Aorta (tissue), 5 donors: Measurements from ENCODE around the gene POLE. TPM values are rescaled to one million over a fixed set of nuclear protein-coding genes. Genes with fewer than 3 reads are reported as not detected.

Experiments used
- ATAC-seq: fragments of 200-7000 bp; cut with Tn5 transposase; one replicate; pipeline ENCODE4 v1.9.1; 2022; ENCODE audit warnings: moderate library complexity; ENCODE audit not compliant: low FRiP score
- DNase-seq, 2 donors: peaks; one replicate each; pipeline ENCODE4 v3.0.0-alpha.2; 2020
- H3K27ac ChIP-seq, 2 donors: one replicate each; pipeline ENCODE4 v1.5.1; 2013; ENCODE audit warnings: low read length in 2 of 2, mild to moderate bottlenecking in 2 of 2, moderate library complexity in 2 of 2, control low read depth in 1 of 2, inconsistent platforms in 1 of 2, low read depth in 1 of 2
- H3K27me3 ChIP-seq, 2 donors: one replicate each; pipeline ENCODE4 v1.6.1; 2013; ENCODE audit warnings: control low read depth in 1 of 2, low read length in 1 of 2, mild to moderate bottlenecking in 1 of 2, moderate library complexity in 1 of 2; ENCODE audit not compliant: insufficient read depth in 2 of 2, control insufficient read depth in 1 of 2
- H3K36me3 ChIP-seq, 2 donors: one replicate each; pipeline ENCODE4 v1.6.1; 2013; ENCODE audit warnings: control low read depth in 1 of 2, low read length in 1 of 2, mild to moderate bottlenecking in 1 of 2; ENCODE audit not compliant: insufficient read depth in 2 of 2, control insufficient read depth in 1 of 2
- H3K4me1 ChIP-seq, 2 donors: one replicate each; pipeline ENCODE4 v1.6.1; 2013; ENCODE audit warnings: low read length in 2 of 2, control low read depth in 1 of 2, mild to moderate bottlenecking in 1 of 2, moderate library complexity in 1 of 2; ENCODE audit not compliant: insufficient read depth in 2 of 2, control insufficient read depth in 1 of 2
- H3K4me3 ChIP-seq, 2 donors: one replicate each; pipeline ENCODE4 v1.5.1; 2013; ENCODE audit warnings: low read length in 2 of 2, control low read depth in 1 of 2, mild to moderate bottlenecking in 1 of 2
- H3K9me3 ChIP-seq: one replicate; pipeline ENCODE4 v1.6.1; 2013; ENCODE audit warnings: mild to moderate bottlenecking, low read length; ENCODE audit not compliant: control insufficient read depth
- WGBS, 2 donors: extraction: QIAGEN DNeasy Blood & Tissue Kit; methylation state at CpG; one replicate each; pipeline ENCODE4 v1.1.7; 2013; 5-methylcytosine and 5-hydroxymethylcytosine counted together
- intact Hi-C, 2 donors: fragments of 100-400 bp; cut with DNase I; formaldehyde crosslinking; loops; one replicate each; pipeline versions ENCODE4 v1.14.2 to v1.15.0; 2022
- polyA plus RNA-seq, 2 donors: library from polyadenylated mRNA; stranded (reverse); fragments of 200-250 nt; gene quantifications; one replicate each; pipeline ENCODE4 v1.2.3, GENCODE V29; 2013
- total RNA-seq, 2 donors: library from RNA; stranded (reverse); fragmentation: NEBNext Ultra II Directional; extraction: Animal tissue kit (Norgen Biotek cat#: 25700); gene quantifications; one replicate each; pipeline ENCODE4 v1.2.1, GENCODE V29; 2021
- donor health status: healthy with polysubstance abuse.
- donor health status: Bipolar disorder and iron deficiency.
- donor health status: DM: no; HTN: no; CAD: no.
- donor health status: DM: no; HTN: no; CAD: no.
- donor health status: DM: yes; HTN: yes; CAD: no.

POLE gene
- total and polyA plus RNA-seq, 4 donors, result 7.5 to 46.8 (median 37.2) TPM

DNA sequence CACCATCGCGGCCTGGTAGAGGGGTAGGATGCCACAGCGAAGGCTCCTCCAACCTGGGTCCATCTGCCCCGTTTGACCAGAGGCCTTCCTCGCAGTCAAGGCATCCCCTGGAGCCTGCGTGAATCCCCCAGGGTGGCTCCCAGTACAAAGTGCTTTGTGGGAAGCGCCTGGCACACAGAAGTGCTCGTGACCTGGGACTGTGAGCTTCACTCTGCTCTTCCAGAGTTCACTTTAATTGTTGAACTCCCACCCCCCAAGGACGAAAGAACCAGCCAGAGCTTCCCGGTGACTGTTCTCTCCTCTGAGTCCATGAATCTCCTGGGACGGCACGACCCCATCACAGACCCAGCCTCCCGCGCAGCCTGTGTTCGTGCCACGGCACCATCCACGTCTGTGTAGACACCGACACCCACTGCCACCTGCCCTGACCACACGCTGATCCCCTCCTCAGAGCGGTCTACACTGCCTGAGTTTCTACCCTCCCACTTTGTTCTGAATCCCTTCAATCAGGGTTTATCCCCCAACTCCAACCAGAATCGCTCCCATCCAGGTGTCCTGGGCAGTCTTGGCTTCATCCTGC lies 52.6 kb downstream of the POLE start:
- peak in 1 of 2 donors; percentile 65 for DNase-seq
- Histone ChIP-seq H3K27me3 (no peaks in the 10 kb centered on the region), H3K4me3 (no peak overlapping the region), H3K36me3 (peaks cover 0 to 14% of the 10 kb centered on the region in 2 donors), H3K4me1 (no peaks in the 10 kb centered on the region), H3K9me3 (no peaks in the 10 kb centered on the region), H3K27ac (no peak overlapping the region)
- WGBS, 2 donors, result 91 to 95% methylated on average over 21 of the region's 21 CpGs
- ATAC-seq, result no peak
- intact Hi-C loops, result no loop called here

DNA sequence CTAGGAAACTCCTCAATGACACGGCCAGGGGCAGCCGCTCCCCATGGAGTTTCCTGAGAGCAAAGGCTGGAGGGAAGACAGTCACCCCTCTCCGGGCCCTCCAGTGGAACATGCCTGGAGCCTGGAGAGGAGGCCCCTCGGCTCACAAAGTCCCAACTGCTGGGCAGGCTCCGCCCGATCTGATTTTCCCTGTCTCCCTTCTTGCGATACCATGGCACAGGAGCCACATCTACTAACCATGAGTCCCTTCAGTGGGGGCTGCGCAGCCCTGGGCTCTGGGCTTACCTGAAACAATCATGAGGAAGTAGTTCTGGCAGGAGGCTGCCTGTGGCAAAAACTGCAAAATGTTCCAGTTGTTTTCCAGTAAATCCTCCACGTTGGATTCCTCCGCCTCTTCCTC lies 53.2 kb downstream of the POLE start:
- DNase-seq (no peak), ATAC-seq (no peak)
- intact Hi-C loops, result no loop called here
- H3K9me3 ChIP-seq, result no peaks in the 10 kb centered on the region
- no peaks in the 10 kb centered on the region for H3K4me1 ChIP-seq
- H3K27me3 ChIP-seq, result no peaks in the 10 kb centered on the region
- 88 to 92% methylated on average over 10 of the region's 10 CpGs for WGBS, 2 donors
- peaks cover 0 to 14% of the 10 kb centered on the region in 2 donors for H3K36me3 ChIP-seq
- no peak overlapping the region for H3K27ac ChIP-seq
- H3K4me3 ChIP-seq, result no peak overlapping the region

DNA sequence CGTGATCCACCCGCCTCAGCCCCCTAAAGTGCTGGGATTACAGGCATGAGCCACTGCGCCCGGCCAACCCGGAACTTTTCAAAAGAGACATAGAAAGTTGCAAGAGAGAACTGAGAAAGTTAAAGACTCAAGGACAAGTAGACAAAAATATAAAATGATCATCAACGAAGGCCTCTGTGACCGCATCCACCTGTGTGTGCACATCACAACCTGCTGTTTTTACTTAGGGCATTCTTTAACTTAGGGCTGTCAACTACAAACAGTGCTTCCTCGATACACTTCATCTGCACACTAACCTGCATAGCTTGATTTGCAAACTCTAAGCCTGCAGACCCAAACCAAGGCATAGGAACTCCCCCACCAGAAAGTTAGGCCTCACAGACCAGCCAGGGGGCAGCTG lies 53.7 kb downstream of the POLE start:
- Histone ChIP-seq H3K27me3 (no peaks in the 10 kb centered on the region), H3K27ac (no peak overlapping the region), H3K9me3 (no peaks in the 10 kb centered on the region), H3K4me3 (no peak overlapping the region), H3K36me3 (peaks cover 0 to 11% of the 10 kb centered on the region in 2 donors), H3K4me1 (no peaks in the 10 kb centered on the region)
- ATAC-seq, result no peak
- 91 to 96% methylated on average over 8 of the region's 8 CpGs for WGBS, 2 donors
- intact Hi-C loops, result no loop called here
- DNase-seq, result no peak

DNA sequence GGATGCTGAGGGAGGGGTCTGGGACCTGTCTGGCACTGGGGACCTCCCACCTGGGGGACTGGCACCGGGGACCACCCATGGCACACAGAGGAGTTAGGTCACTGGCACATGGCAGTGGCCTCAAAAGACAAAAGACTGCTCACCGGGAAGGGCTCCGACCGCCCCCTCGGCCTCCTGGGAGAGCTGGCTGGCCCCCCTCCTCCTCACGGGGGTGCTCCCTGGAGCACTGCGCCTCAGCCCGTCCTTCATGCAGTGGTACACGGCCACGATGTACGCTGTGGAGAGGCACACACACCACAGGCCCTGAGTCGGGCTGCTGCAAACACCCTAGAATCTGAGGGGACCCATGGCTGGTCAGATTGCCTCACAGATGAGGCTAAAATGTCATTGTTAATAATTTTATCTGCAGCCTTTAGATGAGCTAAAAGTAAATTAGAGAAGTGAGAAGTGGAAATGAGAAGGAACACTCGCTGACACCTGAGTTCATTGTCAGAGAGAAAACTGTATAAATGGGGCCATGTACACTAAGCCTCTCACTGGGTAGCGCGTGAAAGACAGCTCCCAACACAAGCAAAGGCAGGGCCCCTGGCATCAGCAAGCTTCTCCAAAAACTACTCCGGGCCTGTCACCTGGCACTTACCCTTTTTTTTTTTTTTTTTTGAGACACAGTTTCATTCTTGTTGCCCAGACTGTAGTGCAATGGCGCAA lies 54.5 kb downstream of the POLE start:
- no peak for ATAC-seq
- peaks cover 0 to 9% of the 10 kb centered on the region in 2 donors for H3K36me3 ChIP-seq
- H3K27me3 ChIP-seq, result no peaks in the 10 kb centered on the region
- peak in 1 of 2 donors; percentile 51 for DNase-seq
- H3K9me3 ChIP-seq, result no peaks in the 10 kb centered on the region
- 87 to 93% methylated on average over 17 of the region's 17 CpGs for WGBS, 2 donors
- no peak overlapping the region for H3K4me3 ChIP-seq
- no peaks in the 10 kb centered on the region for H3K4me1 ChIP-seq
- no peak overlapping the region for H3K27ac ChIP-seq
- intact Hi-C loops, result no loop called here

DNA sequence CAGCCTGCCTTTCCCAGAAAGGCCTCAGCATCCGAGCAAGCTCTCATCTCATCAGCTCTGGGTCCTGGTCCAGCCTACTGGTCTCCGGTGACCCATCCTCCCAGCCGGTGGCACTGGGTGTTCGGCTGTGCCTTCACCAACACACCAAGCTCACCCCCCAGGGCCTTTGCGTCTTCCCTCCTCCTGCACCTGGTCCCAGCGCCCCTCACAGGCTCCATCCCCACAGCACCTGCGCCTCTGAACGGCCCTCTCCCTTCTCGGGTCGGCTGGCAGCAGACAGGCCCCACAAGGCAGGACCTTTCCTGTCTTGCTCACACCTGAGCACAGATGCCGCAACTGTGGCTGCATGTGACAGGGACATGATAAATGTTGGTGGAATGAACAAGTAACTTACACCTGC lies 55.5 kb downstream of the POLE start:
- WGBS, 2 donors, result 93 to 97% methylated on average over 11 of the region's 11 CpGs
- peak in 1 of 2 donors; percentile 44 for DNase-seq
- Histone ChIP-seq H3K36me3 (peaks cover 0 to 8% of the 10 kb centered on the region in 2 donors), H3K4me3 (no peak overlapping the region), H3K27me3 (no peaks in the 10 kb centered on the region), H3K9me3 (no peaks in the 10 kb centered on the region), H3K4me1 (no peaks in the 10 kb centered on the region), H3K27ac (no peak overlapping the region)
- intact Hi-C loops, result no loop called here
- no peak for ATAC-seq

DNA sequence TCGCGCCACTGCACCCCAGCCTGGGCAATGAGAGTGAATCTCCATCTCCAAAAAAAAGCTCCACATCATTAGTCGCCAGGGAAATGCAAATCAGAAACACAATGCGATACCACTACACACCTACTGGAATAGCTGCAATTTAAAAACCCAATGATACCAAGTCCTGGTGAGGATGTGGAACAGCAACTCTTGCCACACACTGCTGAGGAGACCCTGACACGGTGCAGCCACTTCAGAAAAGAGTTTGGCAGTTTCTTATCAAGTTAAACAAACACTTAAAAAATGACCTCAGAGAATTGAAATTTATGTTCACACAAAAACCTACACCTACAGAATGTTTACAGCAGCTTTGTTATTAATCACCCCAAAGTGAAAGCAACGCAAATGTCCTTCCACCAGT lies 56.5 kb downstream of the POLE start:
- no peaks in the 10 kb centered on the region for H3K9me3 ChIP-seq
- 79 to 83% methylated on average over 6 of the region's 6 CpGs for WGBS, 2 donors
- no peaks in the 10 kb centered on the region for H3K27me3 ChIP-seq
- no peak overlapping the region for H3K4me3 ChIP-seq
- ATAC-seq (no peak), DNase-seq (peak in 1 of 2 donors; percentile 0)
- H3K36me3 ChIP-seq, result peaks cover 0 to 11% of the 10 kb centered on the region in 2 donors
- H3K4me1 ChIP-seq, result no peaks in the 10 kb centered on the region
- H3K27ac ChIP-seq, result no peak overlapping the region
- intact Hi-C loops, result no loop called here

DNA sequence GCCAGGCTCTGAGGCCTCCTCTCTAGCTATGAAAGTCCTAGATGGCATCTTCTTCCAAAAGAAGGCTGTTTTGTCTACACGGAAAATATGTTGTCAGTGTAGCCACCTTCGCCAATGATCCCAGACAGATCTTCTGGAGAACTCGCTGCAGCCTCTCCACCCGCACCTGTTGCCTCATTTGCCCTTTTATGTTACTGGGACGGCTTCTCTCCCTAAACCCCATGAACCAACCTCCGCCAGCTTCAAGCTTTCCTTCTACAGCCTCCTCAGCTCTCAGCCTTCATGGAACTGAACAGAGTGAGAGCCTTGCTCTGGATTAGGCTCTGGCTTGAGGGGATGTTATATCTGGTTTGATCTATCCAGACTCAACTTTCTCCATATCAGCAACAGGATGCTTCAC lies 57.8 kb downstream of the POLE start:
- Histone ChIP-seq H3K36me3 (peaks cover 0 to 6% of the 10 kb centered on the region in 2 donors), H3K27me3 (no peaks in the 10 kb centered on the region), H3K4me1 (no peaks in the 10 kb centered on the region), H3K4me3 (no peak overlapping the region), H3K27ac (no peak overlapping the region), H3K9me3 (no peaks in the 10 kb centered on the region)
- DNase-seq, result peak in 1 of 2 donors; percentile 1
- intact Hi-C loops, result no loop called here
- 96 to 97% methylated on average over 6 of the region's 6 CpGs for WGBS, 2 donors
- ATAC-seq, result no peak

DNA sequence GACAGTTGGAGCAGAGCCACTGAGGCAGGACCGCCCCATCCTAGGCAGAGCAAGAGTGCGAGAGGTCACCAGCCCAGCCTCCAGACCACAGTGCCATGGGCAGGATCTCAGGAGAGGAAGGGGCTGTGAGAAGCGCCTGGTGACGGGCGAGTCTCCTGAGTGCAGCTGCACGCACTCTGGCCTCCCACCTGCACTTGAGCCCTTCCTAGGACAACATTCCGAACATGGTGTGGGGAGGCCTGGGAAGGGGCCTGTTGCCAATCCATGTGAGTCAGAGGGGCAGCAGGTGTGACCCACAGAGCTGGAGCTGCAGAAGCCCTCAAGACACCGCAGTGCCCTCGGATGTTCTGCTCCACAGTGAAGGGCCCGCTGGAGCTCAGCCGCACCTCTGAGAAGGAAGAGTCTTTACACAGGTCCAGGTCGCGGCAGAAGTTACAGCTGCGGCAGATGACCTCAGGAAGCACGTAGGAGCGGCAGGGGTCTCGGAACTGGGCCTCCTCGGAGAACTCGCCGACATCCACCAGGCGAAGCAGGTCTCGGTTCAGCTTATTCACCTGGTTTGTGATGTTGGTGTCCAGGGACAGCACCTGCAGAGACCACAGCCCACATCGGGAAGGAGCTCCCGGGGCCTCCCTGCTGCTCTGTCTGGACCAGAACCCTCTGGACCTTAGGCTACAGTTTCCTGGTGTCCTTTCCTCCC lies 61.3 kb downstream of the POLE start:
- 93 to 94% methylated on average over 24 of the region's 24 CpGs for WGBS, 2 donors
- intact Hi-C loops, result no loop called here
- Histone ChIP-seq H3K9me3 (no peaks in the 10 kb centered on the region), H3K27me3 (no peaks in the 10 kb centered on the region), H3K4me3 (no peak overlapping the region), H3K4me1 (no peaks in the 10 kb centered on the region), H3K27ac (no peak overlapping the region), H3K36me3 (peaks cover 0 to 4% of the 10 kb centered on the region in 2 donors)
- ATAC-seq, result no peak
- no peak for DNase-seq
